Activated CD8-positive, alpha-beta memory T cell treated with anti-CD3 and anti-CD28 coated beads, Interleukin-2, amount 10 ng/mL, durations not matched to agents 7 days and 5 days (primary cell): ENCODE data around the gene GLT1D1. TPM values are rescaled to one million over a fixed set of nuclear protein-coding genes. Genes with fewer than 3 reads are reported as not detected.

ENCODE experiments used
- ATAC-seq: fragments of 150-1000 bp; cut with Tn5 transposase; one replicate; pipeline ENCODE4 v1.10.0; 2021; ENCODE audit warnings: moderate library complexity
- CTCF ChIA-PET: fragments of 350-600 bp; sonication (Branson Sonifier 250); formaldehyde crosslinking; loops from one replicate; lab custom pipeline; 2021; ENCODE audit warnings: antibody characterized with exemption; lab: Charles Lee
- DNase-seq: peaks from one replicate; pipeline ENCODE4 v3.0.0-alpha.2; 2020
- H3K27ac Mint-ChIP-seq: one replicate; pipeline ENCODE4 v1.8.0; 2021; ENCODE audit warnings: mild to moderate bottlenecking, mixed read lengths
- H3K27me3 Mint-ChIP-seq: one replicate; pipeline ENCODE4 v1.8.0; 2021; ENCODE audit warnings: mixed read lengths
- H3K36me3 Mint-ChIP-seq: one replicate; pipeline ENCODE4 v1.8.0; 2021; ENCODE audit warnings: mild to moderate bottlenecking, mixed read lengths
- H3K4me1 Mint-ChIP-seq: one replicate; pipeline ENCODE4 v1.8.0; 2021; ENCODE audit warnings: mixed read lengths
- H3K4me3 Mint-ChIP-seq: one replicate; pipeline ENCODE4 v1.8.0; 2021; ENCODE audit warnings: mild to moderate bottlenecking, moderate library complexity, mixed read lengths
- H3K9me3 Mint-ChIP-seq: one replicate; pipeline ENCODE4 v1.8.0; 2022; ENCODE audit warnings: low read depth, mixed read lengths
- total RNA-seq, 2 experiments: library from RNA; stranded (reverse); gene quantifications; one replicate each; pipeline ENCODE4 v1.2.3, GENCODE V29; 2021

Gene GLT1D1
- total RNA-seq, 2 experiments from 2014 or later: 0.12 to 0.70 TPM

GRCh38 chr12:128852026-128852698 is 1.1 kb upstream of the GLT1D1 start:
- CTCF ChIA-PET: no interaction called here
- no peak overlapping the region for H3K27ac Mint-ChIP-seq
- H3K4me1 Mint-ChIP-seq: no peaks in the 10 kb centered on the region
- no peak overlapping the region for H3K4me3 Mint-ChIP-seq
- ATAC-seq: no peak
- no peaks in the 10 kb centered on the region for H3K36me3 Mint-ChIP-seq
- no peaks in the 10 kb centered on the region for H3K9me3 Mint-ChIP-seq
- no peak for DNase-seq
- H3K27me3 Mint-ChIP-seq: peaks cover 32% of the 10 kb centered on the region

- H3K9me3 Mint-ChIP-seq: no peaks in the 10 kb centered on the region
- H3K4me1 Mint-ChIP-seq: no peaks in the 10 kb centered on the region
- CTCF ChIA-PET: no interaction called here
- no peak overlapping the region for H3K4me3 Mint-ChIP-seq
- H3K36me3 Mint-ChIP-seq: no peaks in the 10 kb centered on the region
- H3K27ac Mint-ChIP-seq: no peak overlapping the region
- peaks cover 36% of the 10 kb centered on the region for H3K27me3 Mint-ChIP-seq
- DNase-seq (no peak), ATAC-seq (no peak)
These were observed 421 bp downstream of the GLT1D1 start for GRCh38 chr12:128853600-128854197.

GRCh38 chr12:128856035-128856790 is 2.9 kb downstream of the GLT1D1 start:
- H3K27me3 Mint-ChIP-seq: peaks cover 32% of the 10 kb centered on the region
- H3K4me3 Mint-ChIP-seq: no peak overlapping the region
- H3K4me1 Mint-ChIP-seq: no peaks in the 10 kb centered on the region
- no peaks in the 10 kb centered on the region for H3K9me3 Mint-ChIP-seq
- H3K27ac Mint-ChIP-seq: no peak overlapping the region
- no peaks in the 10 kb centered on the region for H3K36me3 Mint-ChIP-seq
- no peak for ATAC-seq
- CTCF ChIA-PET: no interaction called here
- no peak for DNase-seq

DNA sequence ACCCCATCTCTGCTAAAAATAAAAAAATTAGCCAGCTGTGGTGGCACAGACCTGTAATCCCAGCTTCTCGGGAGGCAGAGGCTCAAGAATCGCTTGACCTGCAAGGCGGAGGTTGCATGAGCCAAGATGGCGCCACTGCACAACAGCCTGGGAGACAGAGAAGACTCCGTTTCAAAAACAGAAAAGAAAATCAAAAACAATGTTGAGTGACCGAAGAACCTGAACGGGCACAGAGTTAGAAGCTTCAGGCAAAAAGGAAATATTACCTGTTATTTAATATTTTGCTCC is 3.5 kb downstream of the GLT1D1 start:
- Mint-ChIP-seq H3K27me3 (peaks cover 29% of the 10 kb centered on the region), H3K4me3 (no peak overlapping the region), H3K9me3 (no peaks in the 10 kb centered on the region), H3K36me3 (no peaks in the 10 kb centered on the region), H3K27ac (no peak overlapping the region), H3K4me1 (no peaks in the 10 kb centered on the region)
- DNase-seq (no peak), ATAC-seq (no peak)
- CTCF ChIA-PET: no interaction called here

GRCh38 chr12:128857133-128857763 is 4.0 kb downstream of the GLT1D1 start:
- CTCF ChIA-PET: no interaction called here

GRCh38 chr12:128859311-128859710 is 6.0 kb downstream of the GLT1D1 start:
- H3K36me3 Mint-ChIP-seq: no peaks in the 10 kb centered on the region
- no peak overlapping the region for H3K4me3 Mint-ChIP-seq
- H3K27me3 Mint-ChIP-seq: peaks cover 16% of the 10 kb centered on the region
- no peaks in the 10 kb centered on the region for H3K4me1 Mint-ChIP-seq
- CTCF ChIA-PET: no interaction called here
- DNase-seq (no peak), ATAC-seq (no peak)
- no peaks in the 10 kb centered on the region for H3K9me3 Mint-ChIP-seq
- no peak overlapping the region for H3K27ac Mint-ChIP-seq

More at GRCh38 chr12:128857133-128857763, 4.0 kb downstream of the GLT1D1 start:
- no peak for ATAC-seq
- Mint-ChIP-seq H3K27ac (no peak overlapping the region), H3K27me3 (peaks cover 25% of the 10 kb centered on the region), H3K36me3 (no peaks in the 10 kb centered on the region), H3K9me3 (no peaks in the 10 kb centered on the region), H3K4me3 (no peak overlapping the region), H3K4me1 (no peaks in the 10 kb centered on the region)
- DNase-seq: no peak

- Mint-ChIP-seq H3K9me3 (no peaks in the 10 kb centered on the region), H3K36me3 (no peaks in the 10 kb centered on the region), H3K4me1 (no peaks in the 10 kb centered on the region), H3K27ac (no peak overlapping the region), H3K27me3 (peaks cover 4% of the 10 kb centered on the region), H3K4me3 (no peak overlapping the region)
- CTCF ChIA-PET: no interaction called here
- DNase-seq (no peak), ATAC-seq (no peak)
These were observed 8.1 kb downstream of the GLT1D1 start for GRCh38 chr12:128861226-128862016.

GRCh38 chr12:128863957-128864356 is 10.7 kb downstream of the GLT1D1 start:
- no peaks in the 10 kb centered on the region for H3K36me3 Mint-ChIP-seq
- no peak for DNase-seq
- ATAC-seq: no peak
- CTCF ChIA-PET: no interaction called here
- no peaks in the 10 kb centered on the region for H3K27me3 Mint-ChIP-seq
- H3K9me3 Mint-ChIP-seq: no peaks in the 10 kb centered on the region
- no peak overlapping the region for H3K4me3 Mint-ChIP-seq
- no peak overlapping the region for H3K27ac Mint-ChIP-seq
- no peaks in the 10 kb centered on the region for H3K4me1 Mint-ChIP-seq

- DNase-seq (no peak), ATAC-seq (no peak)
- Mint-ChIP-seq H3K4me1 (no peaks in the 10 kb centered on the region), H3K27me3 (no peaks in the 10 kb centered on the region), H3K9me3 (no peaks in the 10 kb centered on the region), H3K27ac (no peak overlapping the region), H3K4me3 (no peak overlapping the region), H3K36me3 (no peaks in the 10 kb centered on the region)
- CTCF ChIA-PET: no interaction called here
These were observed 11.4 kb downstream of the GLT1D1 start for GRCh38 chr12:128864516-128865186.

GRCh38 chr12:128867466-128867865 is 14.2 kb downstream of the GLT1D1 start:
- no peaks in the 10 kb centered on the region for H3K4me1 Mint-ChIP-seq
- H3K27ac Mint-ChIP-seq: no peak overlapping the region
- CTCF ChIA-PET: no interaction called here

DNA sequence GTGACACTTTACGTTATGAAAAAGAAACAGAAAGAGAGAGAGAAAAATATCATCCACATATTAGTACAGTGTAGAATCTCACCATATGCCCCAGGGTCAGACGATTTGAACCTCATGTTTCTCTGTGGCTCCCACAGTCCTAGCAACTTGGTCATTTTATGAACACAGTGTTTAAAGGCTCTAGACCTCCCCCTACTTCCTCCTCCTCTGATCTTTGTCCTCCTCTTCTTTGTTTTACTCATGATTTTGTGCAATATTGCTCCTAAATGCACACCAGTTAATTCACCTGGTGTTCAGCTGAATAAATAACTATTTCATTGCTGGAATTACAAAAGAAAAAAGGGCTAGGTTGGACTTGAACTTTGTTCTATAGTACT is 18.2 kb downstream of the GLT1D1 start:
- Mint-ChIP-seq H3K9me3 (peaks cover 5% of the 10 kb centered on the region), H3K36me3 (no peaks in the 10 kb centered on the region), H3K4me3 (no peak overlapping the region), H3K4me1 (no peaks in the 10 kb centered on the region), H3K27ac (no peak overlapping the region), H3K27me3 (no peaks in the 10 kb centered on the region)
- DNase-seq (no peak), ATAC-seq (no peak)
- CTCF ChIA-PET: no interaction called here

More at GRCh38 chr12:128867466-128867865, 14.2 kb downstream of the GLT1D1 start:
- ATAC-seq: no peak
- H3K27me3 Mint-ChIP-seq: no peaks in the 10 kb centered on the region
- DNase-seq: no peak
- no peak overlapping the region for H3K4me3 Mint-ChIP-seq
- H3K36me3 Mint-ChIP-seq: no peaks in the 10 kb centered on the region
- no peaks in the 10 kb centered on the region for H3K9me3 Mint-ChIP-seq

- no peaks in the 10 kb centered on the region for H3K27me3 Mint-ChIP-seq
- no peak overlapping the region for H3K27ac Mint-ChIP-seq
- H3K4me3 Mint-ChIP-seq: no peak overlapping the region
- CTCF ChIA-PET: no interaction called here
- ATAC-seq: no peak
- H3K4me1 Mint-ChIP-seq: no peaks in the 10 kb centered on the region
- H3K9me3 Mint-ChIP-seq: peaks cover 10% of the 10 kb centered on the region
- no peaks in the 10 kb centered on the region for H3K36me3 Mint-ChIP-seq
- no peak for DNase-seq
These were observed 19.0 kb downstream of the GLT1D1 start for GRCh38 chr12:128872303-128872702.

DNA sequence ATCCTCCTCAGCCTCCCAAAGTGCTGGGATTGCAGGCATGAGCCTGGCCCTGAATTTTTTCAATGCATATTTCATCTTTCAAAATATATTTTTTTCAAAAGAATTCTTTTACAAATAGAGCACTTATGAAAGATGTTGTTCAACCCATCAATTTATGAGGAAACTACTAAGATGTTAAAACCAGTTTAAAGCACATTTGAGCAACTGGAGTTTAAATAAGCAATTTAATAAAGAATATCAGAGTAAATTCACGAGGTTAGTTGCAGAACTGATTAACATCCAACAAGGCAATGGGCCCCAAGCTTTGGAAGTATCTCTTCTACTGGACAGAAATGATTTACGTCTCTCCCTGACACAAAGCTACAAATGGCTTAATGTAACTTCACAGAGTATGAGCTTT is 23.3 kb downstream of the GLT1D1 start:
- DNase-seq: no peak
- no peaks in the 10 kb centered on the region for H3K4me1 Mint-ChIP-seq
- H3K4me3 Mint-ChIP-seq: no peak overlapping the region
- H3K27me3 Mint-ChIP-seq: no peaks in the 10 kb centered on the region
- no peak overlapping the region for H3K27ac Mint-ChIP-seq
- peaks cover 1% of the 10 kb centered on the region for H3K36me3 Mint-ChIP-seq
- CTCF ChIA-PET: no interaction called here
- ATAC-seq: no peak
- H3K9me3 Mint-ChIP-seq: peaks cover 20% of the 10 kb centered on the region
